Fibroblast of peridontal ligament (primary cell): Measurements from ENCODE around the gene ACP5.

Experiments
- DNase-seq: peaks from one replicate; pipeline ENCODE4 v3.0.0-alpha.2; 2010; ENCODE audit errors: extremely low read depth

The ACP5 gene

GRCh38 chr19:11547929-11548700 is 29.3 kb downstream of the ACP5 start:
- DNase-seq: no peak

GRCh38 chr19:11541238-11541637 is 36.2 kb downstream of the ACP5 start:
- DNase-seq: no peak

- no peak for DNase-seq
Observed at GRCh38 chr19:11540645-11541044, 36.8 kb downstream of the ACP5 start.

GRCh38 chr19:11539495-11540365 is 37.7 kb downstream of the ACP5 start:
- peak; percentile 12 for DNase-seq

GRCh38 chr19:11538232-11539036 is 39.0 kb downstream of the ACP5 start, which contains the start of gene CNN1:
TSS of gene CNN1 (plus strand) at chr19:11538851. CDS start at chr19:11538928, 77 bp downstream.
- peak; percentile 73 for DNase-seq

GRCh38 chr19:11535792-11536595 is 41.5 kb downstream of the ACP5 start:
- DNase-seq: peak; percentile 82

- peak; percentile 27 for DNase-seq
Observed at GRCh38 chr19:11534948-11535347, 42.5 kb downstream of the ACP5 start.

- no peak for DNase-seq
Observed at GRCh38 chr19:11534538-11534937, 42.9 kb downstream of the ACP5 start.

- peak; percentile 65 for DNase-seq
Observed at GRCh38 chr19:11530432-11530831, 47.0 kb downstream of the ACP5 start.

- DNase-seq: peak; percentile 98
Observed at GRCh38 chr19:11528551-11529341, 48.7 kb downstream of the ACP5 start, which contains the start of gene ECSIT. TSS of gene ECSIT (minus strand) at chr19:11529134. CDS start at chr19:11519170, 9,964 bp downstream.
